Mucosa of descending colon (tissue), 3 donors: Measurements from ENCODE around the gene TFAP2D. TPM values are rescaled to one million over a fixed set of nuclear protein-coding genes. Genes with fewer than 3 reads are reported as not detected.

Experiments used
- ATAC-seq: fragments of 200-7000 bp; cut with Tn5 transposase; one replicate; pipeline ENCODE4 v1.9.1; 2020; ENCODE audit warnings: mild to moderate bottlenecking, moderate library complexity
- DNase-seq, 3 donors: peaks; one replicate each; pipeline ENCODE4 v3.0.0-alpha.2; 2020
- H3K36me3 ChIP-seq: fragments of 200-600 bp; one replicate; pipeline ENCODE4 v1.8.0; 2021; ENCODE audit warnings: low read depth, mild to moderate bottlenecking
- H3K4me1 ChIP-seq: fragments of 200-600 bp; one replicate; pipeline ENCODE4 v1.8.0; 2021; ENCODE audit warnings: low read depth, mild to moderate bottlenecking
- H3K4me3 ChIP-seq: fragments of 200-600 bp; one replicate; pipeline ENCODE4 v1.8.0; 2021; ENCODE audit warnings: mild to moderate bottlenecking
- H3K9me3 ChIP-seq: fragments of 200-600 bp; one replicate; pipeline ENCODE4 v1.8.0; 2021; ENCODE audit warnings: mild to moderate bottlenecking
- intact Hi-C, 2 donors: fragments of 100-400 bp; cut with DNase I in 1 of 2; cut with micrococcal nuclease in 1 of 2; formaldehyde crosslinking; loops; one replicate each; pipeline versions ENCODE4 v1.11.0 to v1.11.1; 2022; cut with DNase I, micrococcal nuclease
- total RNA-seq, 3 donors: library from RNA; stranded (reverse); fragmentation: NEBNext Ultra II Directional in 2 of 3; extraction: Animal tissue kit (Norgen Biotek cat#: 25700) in 2 of 3; gene quantifications; one replicate each; pipeline versions ENCODE4 v1.2.1 to v1.2.4, GENCODE V29; 2021 to 2023
- TF ChIP-seq, protein P1 (sequence below): fragments of 200-600 bp; IDR thresholded peaks from one replicate; pipeline ENCODE4 v1.8.0; 2022; ENCODE audit warnings: antibody characterized with exemption, mild to moderate bottlenecking
- donor health status: DM: no; HTN: no; CAD: no; lungs with moderate emphysema.
- donor health status: DM: no; HTN: no; CAD: no.
- donor health status: DM: no; HTN: yes; CAD: no.

TFAP2D gene
- total RNA-seq, 3 donors from 2014 or later = not detected

GRCh38 chr6:50720623-50721022 lies 7.3 kb downstream of the TFAP2D start:
- intact Hi-C loops = no loop called here
- DNase-seq (no peak), ATAC-seq (no peak)
- Histone ChIP-seq H3K36me3 (no peaks in the 10 kb centered on the region), H3K4me1 (no peaks in the 10 kb centered on the region), H3K4me3 (no peak overlapping the region), H3K9me3 (no peaks in the 10 kb centered on the region)
- TF ChIP-seq, protein P1, sequence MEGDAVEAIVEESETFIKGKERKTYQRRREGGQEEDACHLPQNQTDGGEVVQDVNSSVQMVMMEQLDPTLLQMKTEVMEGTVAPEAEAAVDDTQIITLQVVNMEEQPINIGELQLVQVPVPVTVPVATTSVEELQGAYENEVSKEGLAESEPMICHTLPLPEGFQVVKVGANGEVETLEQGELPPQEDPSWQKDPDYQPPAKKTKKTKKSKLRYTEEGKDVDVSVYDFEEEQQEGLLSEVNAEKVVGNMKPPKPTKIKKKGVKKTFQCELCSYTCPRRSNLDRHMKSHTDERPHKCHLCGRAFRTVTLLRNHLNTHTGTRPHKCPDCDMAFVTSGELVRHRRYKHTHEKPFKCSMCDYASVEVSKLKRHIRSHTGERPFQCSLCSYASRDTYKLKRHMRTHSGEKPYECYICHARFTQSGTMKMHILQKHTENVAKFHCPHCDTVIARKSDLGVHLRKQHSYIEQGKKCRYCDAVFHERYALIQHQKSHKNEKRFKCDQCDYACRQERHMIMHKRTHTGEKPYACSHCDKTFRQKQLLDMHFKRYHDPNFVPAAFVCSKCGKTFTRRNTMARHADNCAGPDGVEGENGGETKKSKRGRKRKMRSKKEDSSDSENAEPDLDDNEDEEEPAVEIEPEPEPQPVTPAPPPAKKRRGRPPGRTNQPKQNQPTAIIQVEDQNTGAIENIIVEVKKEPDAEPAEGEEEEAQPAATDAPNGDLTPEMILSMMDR = no peak

- ATAC-seq (no peak), DNase-seq (no peak)
- H3K4me3 ChIP-seq = no peak overlapping the region
- H3K36me3 ChIP-seq = no peaks in the 10 kb centered on the region
- H3K9me3 ChIP-seq = no peaks in the 10 kb centered on the region
- no peaks in the 10 kb centered on the region for H3K4me1 ChIP-seq
- intact Hi-C loops = no loop called here
- TF ChIP-seq, protein P1 = no peak
These were observed 8.7 kb downstream of the TFAP2D start for GRCh38 chr6:50721978-50722377.

DNA sequence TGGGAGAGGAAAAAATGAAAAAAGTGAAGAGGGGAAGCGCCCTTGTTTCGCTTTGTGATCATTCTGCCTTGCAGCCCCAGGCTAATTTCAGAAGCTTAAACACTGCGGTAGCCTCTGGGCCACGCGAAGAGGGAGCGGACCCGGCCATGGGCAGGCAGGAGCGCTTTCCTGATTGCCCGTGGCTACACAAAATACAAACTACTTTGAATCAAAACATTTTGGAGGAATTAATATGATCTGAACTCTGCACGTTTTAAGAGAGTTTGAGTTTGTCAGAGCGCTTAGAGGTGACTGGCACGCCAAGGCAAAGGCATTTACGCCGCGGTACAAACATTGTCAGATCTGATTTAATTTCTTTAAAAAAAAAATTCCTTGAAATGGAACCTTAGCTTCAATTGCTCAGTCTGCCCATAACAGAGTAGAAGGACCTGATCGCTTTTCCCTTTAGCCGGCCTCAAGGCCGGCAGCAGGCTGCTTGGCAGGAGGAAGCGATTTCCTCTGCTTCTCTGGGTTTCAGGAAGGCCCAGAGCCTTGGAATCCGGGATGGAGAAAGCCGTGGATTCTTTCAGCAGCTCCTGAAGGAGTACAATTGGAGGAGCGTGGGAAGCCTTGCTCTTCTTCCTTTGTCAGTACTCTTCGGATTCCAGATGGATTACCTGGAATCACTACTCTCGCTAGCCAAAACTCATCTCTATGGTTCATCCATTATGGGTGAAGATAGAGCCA lies 9.7 kb downstream of the TFAP2D start:
- ATAC-seq = no peak

DNA sequence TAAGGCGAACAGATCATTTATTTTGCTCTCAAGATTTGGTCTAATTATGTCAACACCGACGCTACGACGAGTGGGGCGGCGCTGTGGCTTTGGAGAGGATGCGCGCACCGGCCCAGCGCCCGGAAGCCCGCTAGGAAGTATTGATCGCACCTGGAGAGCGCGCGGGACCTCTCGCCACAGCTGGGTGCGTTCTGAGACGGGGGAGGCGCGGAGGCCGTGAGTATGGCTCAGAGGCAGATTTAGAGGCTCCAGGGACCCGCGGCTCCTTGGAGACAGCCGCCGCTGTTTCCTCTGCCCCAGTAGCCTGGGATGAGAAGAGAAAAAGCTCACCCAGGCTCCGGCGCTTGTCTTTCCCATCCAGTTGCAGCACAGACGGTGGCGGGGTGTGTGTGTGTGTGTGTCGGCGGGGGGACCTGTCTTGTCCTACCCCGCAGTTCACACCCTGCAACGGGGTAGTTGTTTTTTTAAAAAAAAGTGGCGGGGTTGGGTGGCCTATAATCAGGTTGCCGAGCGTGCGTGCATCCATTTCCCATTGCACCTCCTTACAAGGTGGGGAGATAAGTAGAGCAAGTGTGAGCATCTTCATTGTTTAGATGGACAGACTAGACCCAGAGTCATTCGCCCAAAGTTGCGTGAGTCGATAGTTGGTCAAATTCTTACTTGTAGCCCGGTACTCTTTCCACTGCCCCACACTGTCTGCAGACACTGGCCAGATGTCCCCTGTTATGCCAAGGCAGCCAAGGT lies 11.2 kb downstream of the TFAP2D start:
- TF ChIP-seq, protein P1 = no peak
- H3K4me1 ChIP-seq = no peaks in the 10 kb centered on the region
- no peaks in the 10 kb centered on the region for H3K36me3 ChIP-seq
- no peak for ATAC-seq
- no peak overlapping the region for H3K4me3 ChIP-seq
- H3K9me3 ChIP-seq = no peaks in the 10 kb centered on the region
- intact Hi-C loops = no loop called here
- no peak for DNase-seq

More for the DNA sequence above, 9.7 kb downstream of the TFAP2D start:
- TF ChIP-seq, protein P1 = no peak
- Histone ChIP-seq H3K36me3 (no peaks in the 10 kb centered on the region), H3K9me3 (no peaks in the 10 kb centered on the region), H3K4me1 (no peaks in the 10 kb centered on the region), H3K4me3 (no peak overlapping the region)
- DNase-seq = no peak
- intact Hi-C loops = no loop called here

DNA sequence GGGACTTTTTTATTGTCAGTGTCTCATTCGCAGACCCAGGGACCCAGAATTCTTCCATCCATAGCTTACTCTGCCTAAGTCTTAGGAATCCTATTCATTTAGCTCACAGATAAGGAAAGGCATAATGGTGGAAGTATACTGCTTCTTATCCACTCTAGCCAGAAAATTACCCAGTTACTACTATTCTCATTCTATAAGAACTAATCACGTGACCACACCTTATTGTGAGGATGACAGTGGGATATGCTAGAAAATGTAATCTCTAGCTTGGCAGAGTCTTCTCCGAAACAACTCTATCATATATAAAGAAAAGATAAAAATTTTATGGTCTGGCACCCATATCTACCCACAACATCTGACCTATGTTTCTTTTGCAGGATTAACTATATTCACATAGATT lies 21.2 kb downstream of the TFAP2D start:
- no peaks in the 10 kb centered on the region for H3K4me1 ChIP-seq
- H3K4me3 ChIP-seq = no peak overlapping the region
- no peak for ATAC-seq
- H3K9me3 ChIP-seq = no peaks in the 10 kb centered on the region
- no peak for DNase-seq
- H3K36me3 ChIP-seq = no peaks in the 10 kb centered on the region
- intact Hi-C loops = no loop called here
- TF ChIP-seq, protein P1 = no peak
